ENCODE data around the gene TBC1D8B. TPM values are rescaled to one million over a fixed set of nuclear protein-coding genes. Genes with fewer than 3 reads are reported as not detected.
A peak's percentile ranks its signal among the peaks of the same experiment; 100 is the strongest.

TBC1D8B gene
- total and polyA plus RNA-seq, 2 of the 8 experiments (the other 6 are each of a cell fraction or from before 2014, with no cell fraction given): 0.91 to 8.4 TPM

DNA sequence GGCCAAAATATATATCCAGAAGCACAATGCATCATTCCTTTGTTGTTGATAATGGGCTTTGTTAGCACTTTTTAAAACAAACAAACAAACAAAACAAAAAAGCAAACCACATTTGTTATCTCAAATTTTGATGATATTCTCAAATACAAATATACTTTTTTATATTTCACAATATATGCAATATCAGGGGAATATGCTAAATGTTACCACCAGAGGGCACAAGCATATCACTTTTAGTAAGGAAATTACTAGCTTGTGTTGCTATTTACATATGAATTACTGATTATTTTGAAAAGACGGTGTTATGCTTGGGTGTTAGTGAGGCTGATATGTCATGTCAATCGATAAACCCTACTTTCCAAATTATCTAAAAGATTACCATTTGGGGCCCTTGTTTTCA, 71.6 kb downstream of the TBC1D8B start:
- H4K8ac ChIP-seq (ENCODE audit: extremely low read depth, insufficient read depth, low read length): no peak overlapping the region
- H3K18ac ChIP-seq (ENCODE audit: extremely low read depth, low read length): no peak overlapping the region
- no peak overlapping the region for H3K14ac ChIP-seq (ENCODE audit: insufficient read length)
- H2AFZ ChIP-seq (ENCODE audit: low read length): no peak overlapping the region
- H3K23me2 ChIP-seq (ENCODE audit: low read depth, low read length): no peaks in the 10 kb centered on the region
- ChIA-PET POLR2A (ENCODE audit: partially characterized antibody) (no interaction called here), CTCF (ENCODE audit: partially characterized antibody) (interaction anchor here (0.8 to 4.2 kb wide), 7 partner anchors 10 to 194 kb away, joined by 3 to 19 read pairs (median 4); no protein-coding TSS in a partner anchor)
- DNase-seq (ENCODE audit: low read depth in 1 of 2, low spot score in 2 of 2) (no peak), FAIRE-seq (peak; percentile 28)
- 57% methylated on average over 2 of the region's 2 CpGs; no CpG with 5 or more reads in 1 of the 2 experiments for WGBS, 2 experiments (ENCODE audit: extremely low coverage in 1 of 2, insufficient coverage in 1 of 2, insufficient read length in 1 of 2, insufficient replicate concordance in 2 of 2, low coverage in 1 of 2, low lambda C conversion rate in 2 of 2, missing lambda C conversion rate in 1 of 2)
- H3K4me3 ChIP-seq (ENCODE audit: extremely low read depth in 1 of 4, insufficient read depth in 2 of 4, low read depth in 3 of 4, low read length in 4 of 4): no peak overlapping the region
- H2BK12ac ChIP-seq (ENCODE audit: low read depth, low read length): no peak overlapping the region
- TF ChIP-seq, protein P1, sequence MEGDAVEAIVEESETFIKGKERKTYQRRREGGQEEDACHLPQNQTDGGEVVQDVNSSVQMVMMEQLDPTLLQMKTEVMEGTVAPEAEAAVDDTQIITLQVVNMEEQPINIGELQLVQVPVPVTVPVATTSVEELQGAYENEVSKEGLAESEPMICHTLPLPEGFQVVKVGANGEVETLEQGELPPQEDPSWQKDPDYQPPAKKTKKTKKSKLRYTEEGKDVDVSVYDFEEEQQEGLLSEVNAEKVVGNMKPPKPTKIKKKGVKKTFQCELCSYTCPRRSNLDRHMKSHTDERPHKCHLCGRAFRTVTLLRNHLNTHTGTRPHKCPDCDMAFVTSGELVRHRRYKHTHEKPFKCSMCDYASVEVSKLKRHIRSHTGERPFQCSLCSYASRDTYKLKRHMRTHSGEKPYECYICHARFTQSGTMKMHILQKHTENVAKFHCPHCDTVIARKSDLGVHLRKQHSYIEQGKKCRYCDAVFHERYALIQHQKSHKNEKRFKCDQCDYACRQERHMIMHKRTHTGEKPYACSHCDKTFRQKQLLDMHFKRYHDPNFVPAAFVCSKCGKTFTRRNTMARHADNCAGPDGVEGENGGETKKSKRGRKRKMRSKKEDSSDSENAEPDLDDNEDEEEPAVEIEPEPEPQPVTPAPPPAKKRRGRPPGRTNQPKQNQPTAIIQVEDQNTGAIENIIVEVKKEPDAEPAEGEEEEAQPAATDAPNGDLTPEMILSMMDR (IDR thresholded peaks at IDR 0.05; ENCODE audit: control extremely low read depth in 1 of 3, insufficient read depth in 1 of 3, low read depth in 1 of 3, low read length in 3 of 3): peak in 1 of 3 experiments; percentile 40; a peak in 2 of 4 replicates
- TF ChIP-seq CTBP2 (IDR thresholded peaks at IDR 0.05; ENCODE audit: borderline replicate concordance, insufficient read depth, insufficient read length, low read length): no peak
- peak in 1 of 2 experiments; percentile 32; a peak in 2 of 4 replicates for TF ChIP-seq RAD21 (IDR thresholded peaks at IDR 0.05 in 1 of 2, conservative IDR thresholded peaks at IDR 0.05 in 1 of 2; ENCODE audit: low read depth in 2 of 2, low read length in 2 of 2)
- no peak overlapping the region for H2BK20ac ChIP-seq (ENCODE audit: low read length)
- no peak overlapping the region for H3K56ac ChIP-seq (replicated peaks; ENCODE audit: insufficient read length, low read depth, low read length)
- H2BK120ac ChIP-seq (replicated peaks; ENCODE audit: low read depth, low read length): no peak overlapping the region
- H4K20me1 ChIP-seq (replicated peaks in 1 of 2; ENCODE audit: control insufficient read depth in 1 of 2, insufficient read depth in 2 of 2, low read length in 2 of 2): no peaks in the 10 kb centered on the region
- no peak overlapping the region for H2BK5ac ChIP-seq (ENCODE audit: low read depth, low read length)
- no peak overlapping the region for H2AK5ac ChIP-seq (ENCODE audit: low read depth, low read length)
- no peaks in the 10 kb centered on the region for H3K36me3 ChIP-seq (ENCODE audit: control insufficient read depth in 2 of 4, insufficient read depth in 4 of 4, low read length in 3 of 4)
- H3K27ac ChIP-seq (ENCODE audit: low read depth, low read length): no peak overlapping the region
- H3K4ac ChIP-seq (replicated peaks; ENCODE audit: insufficient read length, low read depth, low read length): no peak overlapping the region
- no peaks in the 10 kb centered on the region for H3K79me1 ChIP-seq (ENCODE audit: low read depth, low read length)
- H2BK15ac ChIP-seq (ENCODE audit: low read length): no peak overlapping the region
- no peaks in the 10 kb centered on the region for H3K9me3 ChIP-seq (ENCODE audit: insufficient read depth in 2 of 2, low read depth in 1 of 2, low read length in 1 of 2)
- no peaks in the 10 kb centered on the region for H3K4me1 ChIP-seq (replicated peaks in 1 of 4; ENCODE audit: control insufficient read depth in 3 of 4, insufficient read depth in 4 of 4, low read length in 3 of 4)
- no peak overlapping the region for H3K9ac ChIP-seq (replicated peaks in 1 of 4; ENCODE audit: extremely low read depth in 1 of 4, low read depth in 3 of 4, low read length in 3 of 4)
- H3K23ac ChIP-seq (ENCODE audit: insufficient read length): no peak overlapping the region
- H4K5ac ChIP-seq (ENCODE audit: insufficient read length, low read depth, low read length): no peak overlapping the region
- no peaks in the 10 kb centered on the region for H3K79me2 ChIP-seq (ENCODE audit: control insufficient read depth in 1 of 2, insufficient read depth in 2 of 2, low read length in 2 of 2)
- no peaks in the 10 kb centered on the region for H3K27me3 ChIP-seq (replicated peaks in 1 of 4; ENCODE audit: control insufficient read depth in 3 of 4, extremely low read depth in 1 of 4, insufficient read depth in 3 of 4, low read length in 3 of 4)
- no peak overlapping the region for H4K91ac ChIP-seq (replicated peaks; ENCODE audit: insufficient read length, low read length)
- H3K4me2 ChIP-seq (ENCODE audit: insufficient read depth in 1 of 2, low read depth in 2 of 2, low read length in 2 of 2): no peak overlapping the region

Data from H1 (cell line).